HS-5 (cell line): ENCODE data around the gene AGA.

Source experiments
- DNase-seq: peaks from one replicate; pipeline ENCODE4 v3.0.0-alpha.2; 2012; ENCODE audit warnings: low read depth

The AGA gene

GRCh38 chr4:177386278-177386815, 55.9 kb downstream of the AGA start:
- DNase-seq = no peak

- no peak for DNase-seq
Observed at GRCh38 chr4:177385576-177386277, 56.5 kb downstream of the AGA start.

DNA sequence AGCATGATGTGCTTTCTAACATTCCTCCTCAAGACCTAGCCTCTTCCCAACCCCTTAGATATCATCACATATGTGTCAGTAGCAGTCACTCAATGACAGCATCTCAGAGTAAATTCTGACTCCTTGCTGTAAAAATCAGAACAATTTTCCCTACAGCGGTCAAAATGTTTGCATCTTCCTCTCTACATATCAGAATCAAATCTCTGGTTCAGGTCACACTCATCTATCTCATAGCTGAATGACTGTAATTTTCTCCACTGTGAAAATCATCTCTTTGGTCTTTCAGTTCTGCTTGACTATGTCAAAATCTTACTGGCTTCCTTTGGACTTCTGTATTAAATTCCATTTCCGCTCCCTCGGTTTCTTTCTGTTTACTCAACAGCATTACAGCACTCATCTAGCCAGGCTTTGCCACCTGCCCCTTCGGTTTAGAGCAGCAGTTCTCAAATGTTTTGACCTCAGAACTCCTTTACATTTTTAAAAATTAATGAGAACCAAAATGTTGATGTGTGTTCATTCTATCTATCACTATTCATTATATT, 57.3 kb downstream of the AGA start:
- no peak for DNase-seq

DNA sequence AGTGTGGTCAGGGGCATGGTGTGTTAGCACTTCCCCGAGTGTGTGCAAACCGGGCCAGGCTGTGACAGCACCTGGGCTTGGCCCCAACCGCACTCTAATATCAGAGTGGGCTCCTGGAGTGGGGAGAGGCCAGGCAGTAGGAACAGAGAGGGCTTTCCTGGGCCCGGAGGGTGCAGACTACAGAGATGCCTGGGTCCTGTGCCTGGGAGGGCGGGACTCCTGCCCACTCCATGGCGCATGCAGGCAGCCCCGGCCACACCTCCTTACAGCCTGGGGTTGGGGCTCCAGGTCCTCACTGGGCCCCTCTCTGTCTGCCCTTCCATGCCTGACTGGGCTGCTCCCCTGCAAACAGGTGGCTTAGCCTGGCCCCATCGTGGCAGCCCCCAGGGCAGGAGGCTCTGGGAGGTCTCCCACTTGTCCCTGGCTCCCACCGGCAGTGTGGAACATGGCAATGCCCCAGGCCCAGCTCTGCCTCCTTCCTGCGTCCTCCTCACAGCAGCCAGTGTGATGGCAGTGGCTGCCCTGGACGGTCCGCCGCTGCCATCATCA, 60.4 kb downstream of the AGA start:
- DNase-seq = no peak
